ENCODE results near the gene ATOSB.

Gene ATOSB

GRCh38 chr9:35070823-35071813, 44.5 kb downstream of the ATOSB start:
- peak overlapping the region; percentile 89 for H3K27ac ChIP-seq (ENCODE audit: low read depth, low read length, poor library complexity, severe bottlenecking)
- peaks cover 25% of the 10 kb centered on the region for H3K4me1 ChIP-seq (ENCODE audit: insufficient read depth, low read length, severe bottlenecking)
- H3F3A ChIP-seq (ENCODE audit: insufficient read depth, low read length), result no peaks in the 10 kb centered on the region
- TF ChIP-seq, protein P1, sequence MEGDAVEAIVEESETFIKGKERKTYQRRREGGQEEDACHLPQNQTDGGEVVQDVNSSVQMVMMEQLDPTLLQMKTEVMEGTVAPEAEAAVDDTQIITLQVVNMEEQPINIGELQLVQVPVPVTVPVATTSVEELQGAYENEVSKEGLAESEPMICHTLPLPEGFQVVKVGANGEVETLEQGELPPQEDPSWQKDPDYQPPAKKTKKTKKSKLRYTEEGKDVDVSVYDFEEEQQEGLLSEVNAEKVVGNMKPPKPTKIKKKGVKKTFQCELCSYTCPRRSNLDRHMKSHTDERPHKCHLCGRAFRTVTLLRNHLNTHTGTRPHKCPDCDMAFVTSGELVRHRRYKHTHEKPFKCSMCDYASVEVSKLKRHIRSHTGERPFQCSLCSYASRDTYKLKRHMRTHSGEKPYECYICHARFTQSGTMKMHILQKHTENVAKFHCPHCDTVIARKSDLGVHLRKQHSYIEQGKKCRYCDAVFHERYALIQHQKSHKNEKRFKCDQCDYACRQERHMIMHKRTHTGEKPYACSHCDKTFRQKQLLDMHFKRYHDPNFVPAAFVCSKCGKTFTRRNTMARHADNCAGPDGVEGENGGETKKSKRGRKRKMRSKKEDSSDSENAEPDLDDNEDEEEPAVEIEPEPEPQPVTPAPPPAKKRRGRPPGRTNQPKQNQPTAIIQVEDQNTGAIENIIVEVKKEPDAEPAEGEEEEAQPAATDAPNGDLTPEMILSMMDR (IDR thresholded peaks at IDR 0.05; ENCODE audit: low read length), result no peak
- no peak for TF ChIP-seq EZH2 (IDR thresholded peaks at IDR 0.05; ENCODE audit: borderline replicate concordance, low read length)
- no peaks in the 10 kb centered on the region for H3K9me2 ChIP-seq (ENCODE audit: low read depth, low read length)
- no peaks in the 10 kb centered on the region for H3K9me3 ChIP-seq (ENCODE audit: low read length)
- H2AFZ ChIP-seq (ENCODE audit: low read length), result no peak overlapping the region
- H3K9ac ChIP-seq (ENCODE audit: low read length), result peak overlapping the region; percentile 95
- no peaks in the 10 kb centered on the region for H3K27me3 ChIP-seq (ENCODE audit: insufficient read depth, low read length)
- H3K4me2 ChIP-seq (ENCODE audit: low read length), result peak overlapping the region; percentile 90
- no peaks in the 10 kb centered on the region for H4K20me1 ChIP-seq (ENCODE audit: insufficient read depth, low read length)
- peaks cover 72% of the 10 kb centered on the region for H3K36me3 ChIP-seq (ENCODE audit: insufficient read depth, low read length)
- H3K79me2 ChIP-seq (ENCODE audit: insufficient read depth, low read length), result peaks cover 43% of the 10 kb centered on the region
- H3K4me3 ChIP-seq (ENCODE audit: low read depth, low read length, poor library complexity, severe bottlenecking), result peak overlapping the region; percentile 87

GRCh38 chr9:35069020-35069419, 46.6 kb downstream of the ATOSB start:
- H3K27me3 ChIP-seq (ENCODE audit: insufficient read depth, low read length), result no peaks in the 10 kb centered on the region
- TF ChIP-seq, protein P1 (IDR thresholded peaks at IDR 0.05; ENCODE audit: low read length), result no peak
- no peak for TF ChIP-seq EZH2 (IDR thresholded peaks at IDR 0.05; ENCODE audit: borderline replicate concordance, low read length)
- H3K4me3 ChIP-seq (ENCODE audit: low read depth, low read length, poor library complexity, severe bottlenecking), result no peak overlapping the region
- no peak overlapping the region for H3K27ac ChIP-seq (ENCODE audit: low read depth, low read length, poor library complexity, severe bottlenecking)
- no peaks in the 10 kb centered on the region for H3K9me3 ChIP-seq (ENCODE audit: low read length)
- no peak overlapping the region; the same call in 1 of the 2 replicates for H3K4me2 ChIP-seq (ENCODE audit: low read length)
- H3K4me1 ChIP-seq (ENCODE audit: insufficient read depth, low read length, severe bottlenecking), result peaks cover 25% of the 10 kb centered on the region
- no peaks in the 10 kb centered on the region for H3K9me2 ChIP-seq (ENCODE audit: low read depth, low read length)
- no peak overlapping the region for H3K9ac ChIP-seq (ENCODE audit: low read length)
- H2AFZ ChIP-seq (ENCODE audit: low read length), result no peak overlapping the region
- H4K20me1 ChIP-seq (ENCODE audit: insufficient read depth, low read length), result no peaks in the 10 kb centered on the region
- H3F3A ChIP-seq (ENCODE audit: insufficient read depth, low read length), result no peaks in the 10 kb centered on the region
- peaks cover 74% of the 10 kb centered on the region for H3K36me3 ChIP-seq (ENCODE audit: insufficient read depth, low read length)
- peaks cover 43% of the 10 kb centered on the region for H3K79me2 ChIP-seq (ENCODE audit: insufficient read depth, low read length)

GRCh38 chr9:35067056-35067455, 48.6 kb downstream of the ATOSB start:
- no peak overlapping the region for H3K4me3 ChIP-seq (ENCODE audit: low read depth, low read length, poor library complexity, severe bottlenecking)
- no peaks in the 10 kb centered on the region; the same call in 1 of the 2 replicates for H4K20me1 ChIP-seq (ENCODE audit: insufficient read depth, low read length)
- H3K9ac ChIP-seq (ENCODE audit: low read length), result no peak overlapping the region
- H3K9me2 ChIP-seq (ENCODE audit: low read depth, low read length), result no peaks in the 10 kb centered on the region
- TF ChIP-seq EZH2 (IDR thresholded peaks at IDR 0.05; ENCODE audit: borderline replicate concordance, low read length), result no peak
- TF ChIP-seq, protein P1 (IDR thresholded peaks at IDR 0.05; ENCODE audit: low read length), result no peak
- H2AFZ ChIP-seq (ENCODE audit: low read length), result no peak overlapping the region
- no peak overlapping the region for H3K4me2 ChIP-seq (ENCODE audit: low read length)
- H3K4me1 ChIP-seq (ENCODE audit: insufficient read depth, low read length, severe bottlenecking), result peaks cover 20% of the 10 kb centered on the region
- H3K9me3 ChIP-seq (ENCODE audit: low read length), result no peaks in the 10 kb centered on the region
- H3K36me3 ChIP-seq (ENCODE audit: insufficient read depth, low read length), result peaks cover 85% of the 10 kb centered on the region
- peaks cover 43% of the 10 kb centered on the region for H3K79me2 ChIP-seq (ENCODE audit: insufficient read depth, low read length)
- no peaks in the 10 kb centered on the region for H3K27me3 ChIP-seq (ENCODE audit: insufficient read depth, low read length)
- H3F3A ChIP-seq (ENCODE audit: insufficient read depth, low read length), result no peaks in the 10 kb centered on the region
- no peak overlapping the region for H3K27ac ChIP-seq (ENCODE audit: low read depth, low read length, poor library complexity, severe bottlenecking)

Measured in OCI-LY1 (cell line).